ENCODE measurements around the gene ITGB5. TPM values are rescaled to one million over a fixed set of nuclear protein-coding genes. Genes with fewer than 3 reads are reported as not detected.
A peak's percentile ranks its signal among the peaks of the same experiment; 100 is the strongest.

The ITGB5 gene
- total and polyA plus RNA-seq, 2 experiments from 2014 or later = 33.9 to 383 TPM

DNA sequence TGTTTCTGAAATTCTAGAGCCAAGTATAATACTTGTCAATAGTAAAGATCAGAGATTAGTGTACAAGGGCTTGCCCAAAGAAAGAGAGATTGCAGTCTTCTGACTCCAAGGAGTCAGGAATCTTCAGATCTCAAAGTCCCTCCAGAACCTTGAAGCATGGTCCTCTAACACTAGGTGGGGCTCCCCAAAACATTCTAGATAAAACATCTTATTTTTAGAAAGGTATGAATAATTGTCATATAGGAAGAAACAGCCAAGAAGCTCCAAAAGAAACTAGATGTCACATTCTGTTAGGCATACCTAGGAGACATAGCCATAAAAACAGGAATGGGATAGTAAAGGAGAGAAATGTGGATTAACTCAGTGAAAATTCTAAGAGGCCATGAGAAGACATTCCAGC lies 36.7 kb upstream of the ITGB5 start:
- no peak overlapping the region for H3K4me2 ChIP-seq (ENCODE audit: unreplicated experiment)
- H3K4me3 ChIP-seq = no peak overlapping the region
- no peaks in the 10 kb centered on the region for H3K36me3 ChIP-seq (ENCODE audit: low read depth)
- H3K9me2 ChIP-seq (ENCODE audit: insufficient read depth) = no peaks in the 10 kb centered on the region
- no peaks in the 10 kb centered on the region for H4K20me1 ChIP-seq (ENCODE audit: insufficient read depth)
- DNase-seq = peak; percentile 51
- no peak overlapping the region for H3K9ac ChIP-seq
- H3K4me1 ChIP-seq (ENCODE audit: insufficient read depth) = no peaks in the 10 kb centered on the region
- no peaks in the 10 kb centered on the region for H3K9me3 ChIP-seq (ENCODE audit: low read depth)
- H3K27ac ChIP-seq = no peak overlapping the region
- H3K79me2 ChIP-seq (ENCODE audit: insufficient read depth) = no peaks in the 10 kb centered on the region
- no peak overlapping the region for H2AFZ ChIP-seq
- in situ Hi-C loops (cut with MboI) = loop anchor here (25.0 kb wide), 1 partner anchor 587 kb away; no protein-coding TSS in a partner anchor
- H3K27me3 ChIP-seq (replicated peaks; ENCODE audit: insufficient read depth) = no peaks in the 10 kb centered on the region
- no peak for TF ChIP-seq EZH2phosphoT487 (IDR thresholded peaks at IDR 0.05; ENCODE audit: insufficient read depth, low read depth)
- no peak for TF ChIP-seq EZH2 (IDR thresholded peaks at IDR 0.05; ENCODE audit: insufficient read depth, poor library complexity, severe bottlenecking)
- no peaks in the 10 kb centered on the region for H3F3A ChIP-seq (ENCODE audit: insufficient read depth)

DNA sequence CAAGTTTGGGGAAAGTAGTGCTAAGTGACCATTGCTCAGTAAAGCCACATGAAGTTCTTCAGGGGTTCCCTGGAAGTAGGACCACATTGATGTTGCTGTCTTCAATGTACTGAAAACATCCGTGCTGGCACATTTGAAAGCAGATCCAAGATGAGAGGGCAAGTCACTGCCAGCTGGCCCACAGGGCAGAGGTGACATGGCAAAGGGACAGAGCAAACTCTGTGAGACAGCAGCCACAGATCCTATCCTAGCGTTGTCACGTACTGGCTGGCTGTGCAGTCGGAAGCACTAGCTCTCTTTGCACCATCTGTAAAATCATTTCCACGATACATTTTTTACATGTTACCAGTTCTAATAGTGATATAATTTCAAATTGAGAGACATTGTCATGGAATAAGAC lies 33.6 kb upstream of the ITGB5 start:
- Histone ChIP-seq H3F3A (ENCODE audit: insufficient read depth) (no peaks in the 10 kb centered on the region), H3K27ac (no peak overlapping the region), H3K9me2 (ENCODE audit: insufficient read depth) (no peaks in the 10 kb centered on the region), H4K20me1 (ENCODE audit: insufficient read depth) (no peaks in the 10 kb centered on the region), H3K79me2 (ENCODE audit: insufficient read depth) (no peaks in the 10 kb centered on the region), H3K36me3 (ENCODE audit: low read depth) (no peaks in the 10 kb centered on the region), H2AFZ (no peak overlapping the region), H3K9ac (no peak overlapping the region), H3K4me1 (ENCODE audit: insufficient read depth) (no peaks in the 10 kb centered on the region), H3K4me3 (no peak overlapping the region), H3K9me3 (ENCODE audit: low read depth) (no peaks in the 10 kb centered on the region), H3K27me3 (replicated peaks; ENCODE audit: insufficient read depth) (peaks cover 6% of the 10 kb centered on the region; the same call in 1 of the 2 replicates), H3K4me2 (ENCODE audit: unreplicated experiment) (no peak overlapping the region)
- WGBS, 2 experiments (ENCODE audit: low coverage in 1 of 2, low lambda C conversion rate in 2 of 2, missing lambda C conversion rate in 2 of 2) = 41 to 45% methylated on average over 5 of the region's 5 CpGs
- no peak for DNase-seq
- in situ Hi-C loops (cut with MboI) = loop anchor here (25.0 kb wide), 1 partner anchor 583 kb away; no protein-coding TSS in a partner anchor
- TF ChIP-seq EZH2phosphoT487 (IDR thresholded peaks at IDR 0.05; ENCODE audit: insufficient read depth, low read depth) (no peak), EZH2 (IDR thresholded peaks at IDR 0.05; ENCODE audit: insufficient read depth, poor library complexity, severe bottlenecking) (no peak)

DNA sequence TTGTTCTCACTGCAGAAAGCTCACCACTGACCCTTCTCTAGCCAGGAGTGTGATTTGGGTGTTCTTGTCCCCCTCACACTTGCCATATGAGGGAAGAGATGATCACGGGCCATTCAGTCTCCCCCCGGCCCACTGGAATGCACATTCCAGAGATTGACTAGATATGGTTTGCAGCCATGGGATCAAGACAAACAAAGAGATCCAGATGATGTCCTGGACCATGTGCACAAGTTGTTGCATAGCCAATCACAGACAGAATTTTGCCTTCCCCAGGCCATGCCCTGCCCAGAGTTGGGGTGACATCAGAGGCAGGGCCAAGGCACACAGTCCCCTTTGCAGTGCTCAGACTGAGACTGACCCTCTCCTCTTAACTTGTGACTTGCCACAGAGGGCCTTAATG lies 32.6 kb upstream of the ITGB5 start:
- DNase-seq = peak; percentile 21
- no peaks in the 10 kb centered on the region for H3K79me2 ChIP-seq (ENCODE audit: insufficient read depth)
- H3K4me3 ChIP-seq = no peak overlapping the region
- in situ Hi-C loops (cut with MboI) = loop anchor here (25.0 kb wide), 1 partner anchor 582 kb away; no protein-coding TSS in a partner anchor
- WGBS, 2 experiments (ENCODE audit: low coverage in 1 of 2, low lambda C conversion rate in 2 of 2, missing lambda C conversion rate in 2 of 2) = 18 to 25% methylated on average over 2 of the region's 2 CpGs
- no peaks in the 10 kb centered on the region for H4K20me1 ChIP-seq (ENCODE audit: insufficient read depth)
- no peaks in the 10 kb centered on the region for H3K36me3 ChIP-seq (ENCODE audit: low read depth)
- no peaks in the 10 kb centered on the region for H3K9me3 ChIP-seq (ENCODE audit: low read depth)
- no peak overlapping the region for H3K27ac ChIP-seq
- H2AFZ ChIP-seq = no peak overlapping the region
- H3K4me1 ChIP-seq (ENCODE audit: insufficient read depth) = no peaks in the 10 kb centered on the region
- no peaks in the 10 kb centered on the region for H3F3A ChIP-seq (ENCODE audit: insufficient read depth)
- H3K9ac ChIP-seq = no peak overlapping the region
- no peaks in the 10 kb centered on the region for H3K9me2 ChIP-seq (ENCODE audit: insufficient read depth)
- no peak overlapping the region for H3K4me2 ChIP-seq (ENCODE audit: unreplicated experiment)
- peaks cover 6% of the 10 kb centered on the region; the same call in 1 of the 2 replicates for H3K27me3 ChIP-seq (replicated peaks; ENCODE audit: insufficient read depth)
- no peak for TF ChIP-seq EZH2phosphoT487 (IDR thresholded peaks at IDR 0.05; ENCODE audit: insufficient read depth, low read depth)
- no peak for TF ChIP-seq EZH2 (IDR thresholded peaks at IDR 0.05; ENCODE audit: insufficient read depth, poor library complexity, severe bottlenecking)

DNA sequence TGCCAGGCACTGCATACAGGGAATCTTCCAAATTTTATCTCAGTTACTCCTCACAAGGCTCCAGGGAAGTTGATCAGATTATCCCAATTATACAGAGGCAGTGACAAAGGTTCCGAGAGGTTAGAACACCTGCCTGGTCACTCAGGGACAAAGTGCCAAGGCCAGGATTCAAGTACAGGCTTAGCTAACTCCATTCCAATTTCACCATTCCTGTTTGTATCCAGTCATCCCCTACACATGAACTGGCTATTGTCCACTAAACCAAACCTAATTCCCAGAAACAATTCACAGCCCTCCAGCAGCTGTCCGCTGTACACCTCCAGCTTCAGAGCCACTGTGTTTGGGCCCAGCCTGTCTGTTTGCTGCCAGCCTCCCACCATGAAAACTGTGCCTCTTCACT lies 31.4 kb upstream of the ITGB5 start:
- Histone ChIP-seq H3K4me2 (ENCODE audit: unreplicated experiment) (no peak overlapping the region), H3K4me1 (ENCODE audit: insufficient read depth) (no peaks in the 10 kb centered on the region), H3K9me3 (ENCODE audit: low read depth) (no peaks in the 10 kb centered on the region), H3K79me2 (ENCODE audit: insufficient read depth) (no peaks in the 10 kb centered on the region), H2AFZ (no peak overlapping the region), H3K9ac (no peak overlapping the region), H3F3A (ENCODE audit: insufficient read depth) (no peaks in the 10 kb centered on the region), H3K36me3 (ENCODE audit: low read depth) (no peaks in the 10 kb centered on the region), H3K9me2 (ENCODE audit: insufficient read depth) (no peaks in the 10 kb centered on the region), H3K27ac (no peak overlapping the region), H4K20me1 (ENCODE audit: insufficient read depth) (no peaks in the 10 kb centered on the region), H3K4me3 (no peak overlapping the region), H3K27me3 (replicated peaks; ENCODE audit: insufficient read depth) (peaks cover 6% of the 10 kb centered on the region; the same call in 1 of the 2 replicates)
- no peak for TF ChIP-seq EZH2phosphoT487 (IDR thresholded peaks at IDR 0.05; ENCODE audit: insufficient read depth, low read depth)
- TF ChIP-seq EZH2 (IDR thresholded peaks at IDR 0.05; ENCODE audit: insufficient read depth, poor library complexity, severe bottlenecking) = no peak
- no peak for DNase-seq
- in situ Hi-C loops (cut with MboI) = loop anchor here (25.0 kb wide), 1 partner anchor 581 kb away; no protein-coding TSS in a partner anchor
- WGBS, 2 experiments (ENCODE audit: low coverage in 1 of 2, low lambda C conversion rate in 2 of 2, missing lambda C conversion rate in 2 of 2) = 96 to 100% methylated on average over 2 of the region's 2 CpGs
